Activated T-helper 17 cell treated with anti-CD3 and anti-CD28 coated beads, Interleukin-2, amount 50 U/mL, for 72 hours (primary cell): ENCODE measurements around the gene CNOT3. TPM values are rescaled to one million over a fixed set of nuclear protein-coding genes. Genes with fewer than 3 reads are reported as not detected.

Experiments used
- ATAC-seq: fragments of 150-1000 bp; cut with Tn5 transposase; replicated peaks from 2 replicates; pipeline ENCODE4 v1.10.0; 2021; ENCODE audit warnings: mild to moderate bottlenecking, moderate library complexity
- H3K27ac Mint-ChIP-seq: one replicate; pipeline ENCODE4 v1.8.0; 2022; ENCODE audit warnings: mixed read lengths
- H3K27me3 Mint-ChIP-seq: one replicate; pipeline ENCODE4 v1.8.0; 2022; ENCODE audit warnings: mixed read lengths
- H3K36me3 Mint-ChIP-seq: one replicate; pipeline ENCODE4 v1.8.0; 2022; ENCODE audit warnings: low read depth, mild to moderate bottlenecking, mixed read lengths
- H3K4me1 Mint-ChIP-seq: one replicate; pipeline ENCODE4 v1.8.0; 2022; ENCODE audit warnings: mixed read lengths
- H3K4me3 Mint-ChIP-seq: one replicate; pipeline ENCODE4 v1.8.0; 2022; ENCODE audit warnings: mild to moderate bottlenecking, mixed read lengths
- H3K9me3 Mint-ChIP-seq: one replicate; pipeline ENCODE4 v1.8.0; 2022; ENCODE audit warnings: mixed read lengths
- total RNA-seq, 2 donors: library from RNA; stranded (reverse); gene quantifications; one replicate each; pipeline ENCODE4 v1.2.3, GENCODE V29; 2022

The CNOT3 gene
- total RNA-seq, 2 donors from 2014 or later: 51.4 to 61.4 TPM

GRCh38 chr19:54107876-54108490 lies 29.6 kb upstream of the CNOT3 start:
- peaks cover 10% of the 10 kb centered on the region for H3K4me1 Mint-ChIP-seq
- H3K27ac Mint-ChIP-seq: no peak overlapping the region
- peaks cover 78% of the 10 kb centered on the region for H3K36me3 Mint-ChIP-seq
- no peak for ATAC-seq
- H3K9me3 Mint-ChIP-seq: no peaks in the 10 kb centered on the region
- no peaks in the 10 kb centered on the region for H3K27me3 Mint-ChIP-seq
- H3K4me3 Mint-ChIP-seq: no peak overlapping the region

DNA sequence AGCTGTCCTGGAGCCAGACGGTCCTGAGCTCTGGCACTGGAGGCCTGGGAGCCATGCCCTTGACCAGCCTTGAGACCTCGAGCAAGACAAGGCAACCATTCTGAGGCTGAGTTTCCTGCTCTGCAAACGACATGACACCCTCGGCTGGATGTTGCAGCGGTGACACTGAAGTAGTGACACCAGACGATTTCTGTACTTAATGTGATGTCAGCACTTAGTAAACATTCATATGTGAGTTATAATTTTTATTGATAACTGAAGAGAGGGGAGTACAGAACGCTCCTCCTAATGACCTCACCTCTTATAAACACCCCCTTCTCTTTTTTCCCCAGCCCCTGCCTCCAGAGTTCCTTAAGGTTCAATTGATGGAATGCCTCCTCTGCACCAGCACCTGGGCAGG lies 29.1 kb upstream of the CNOT3 start:
- Mint-ChIP-seq H3K27me3 (no peaks in the 10 kb centered on the region), H3K4me3 (no peak overlapping the region), H3K9me3 (no peaks in the 10 kb centered on the region), H3K27ac (no peak overlapping the region), H3K4me1 (peaks cover 10% of the 10 kb centered on the region), H3K36me3 (peaks cover 83% of the 10 kb centered on the region)
- no peak for ATAC-seq

DNA sequence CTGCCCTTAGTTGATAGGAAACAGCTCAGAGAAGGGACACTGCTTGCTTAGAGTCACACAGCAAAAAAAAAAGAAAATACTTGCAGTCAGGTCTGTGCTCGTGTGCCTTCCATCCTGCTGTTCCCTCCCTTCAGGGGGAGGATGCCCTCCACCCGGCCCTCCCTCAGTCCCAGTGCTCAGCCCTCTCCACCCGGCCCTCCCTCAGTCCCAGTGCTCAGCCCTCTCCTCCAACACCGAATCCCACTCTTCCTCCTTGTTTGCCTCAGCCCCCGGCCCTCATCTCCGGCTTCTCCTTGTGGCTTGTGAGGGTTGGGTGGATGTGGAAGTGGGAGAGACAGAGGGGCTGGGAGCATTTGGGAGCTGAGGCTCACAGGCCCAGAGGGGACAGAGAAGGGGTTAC lies 27.9 kb upstream of the CNOT3 start:
- peaks cover 10% of the 10 kb centered on the region for H3K4me1 Mint-ChIP-seq
- no peak for ATAC-seq
- H3K27me3 Mint-ChIP-seq: no peaks in the 10 kb centered on the region
- H3K27ac Mint-ChIP-seq: no peak overlapping the region
- H3K36me3 Mint-ChIP-seq: peaks cover 95% of the 10 kb centered on the region
- H3K4me3 Mint-ChIP-seq: no peak overlapping the region
- H3K9me3 Mint-ChIP-seq: no peaks in the 10 kb centered on the region

DNA sequence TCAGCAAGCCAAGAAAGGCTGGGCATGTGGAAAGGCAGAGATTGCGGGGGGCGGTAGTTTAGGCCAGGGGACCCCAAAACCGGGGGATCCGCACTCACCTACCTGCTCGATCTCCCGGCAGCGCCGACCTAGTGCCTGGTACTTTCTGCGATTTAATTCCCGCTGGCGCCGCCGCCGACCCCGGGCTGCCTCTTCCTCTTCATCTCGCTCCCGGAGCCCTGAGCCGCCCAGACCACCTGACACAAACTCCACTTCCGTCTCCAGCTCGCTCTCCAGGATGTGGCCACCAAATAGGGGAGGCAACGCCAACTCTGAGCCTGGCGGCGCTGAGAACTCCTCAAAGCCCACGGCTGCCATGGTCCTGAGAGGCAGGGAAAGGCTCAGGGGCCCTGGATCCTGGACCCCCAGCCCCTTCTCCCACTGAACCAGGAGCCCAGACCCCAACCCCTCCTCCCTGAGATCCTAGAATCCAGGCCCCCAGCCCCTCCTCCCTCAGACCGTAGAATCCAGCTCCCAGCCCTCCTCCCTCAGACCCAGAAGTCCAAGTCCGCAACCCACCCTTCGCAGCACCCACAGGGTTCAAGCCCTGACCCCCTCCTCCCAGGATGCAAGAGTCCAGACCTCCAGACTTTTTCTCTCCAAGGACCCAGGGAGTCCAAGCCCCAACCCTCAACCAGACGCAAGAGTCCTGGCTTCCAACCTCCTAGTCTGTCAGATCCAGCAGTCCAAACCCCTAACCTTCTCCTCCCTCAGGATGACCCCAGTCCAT lies 23.0 kb upstream of the CNOT3 start:
- H3K27ac Mint-ChIP-seq: peak overlapping the region; percentile 94
- ATAC-seq: peak; percentile 38
- H3K4me1 Mint-ChIP-seq: peaks cover 18% of the 10 kb centered on the region
- no peaks in the 10 kb centered on the region for H3K27me3 Mint-ChIP-seq
- H3K9me3 Mint-ChIP-seq: no peaks in the 10 kb centered on the region
- peaks cover 80% of the 10 kb centered on the region for H3K36me3 Mint-ChIP-seq
- peak overlapping the region; percentile 91 for H3K4me3 Mint-ChIP-seq

DNA sequence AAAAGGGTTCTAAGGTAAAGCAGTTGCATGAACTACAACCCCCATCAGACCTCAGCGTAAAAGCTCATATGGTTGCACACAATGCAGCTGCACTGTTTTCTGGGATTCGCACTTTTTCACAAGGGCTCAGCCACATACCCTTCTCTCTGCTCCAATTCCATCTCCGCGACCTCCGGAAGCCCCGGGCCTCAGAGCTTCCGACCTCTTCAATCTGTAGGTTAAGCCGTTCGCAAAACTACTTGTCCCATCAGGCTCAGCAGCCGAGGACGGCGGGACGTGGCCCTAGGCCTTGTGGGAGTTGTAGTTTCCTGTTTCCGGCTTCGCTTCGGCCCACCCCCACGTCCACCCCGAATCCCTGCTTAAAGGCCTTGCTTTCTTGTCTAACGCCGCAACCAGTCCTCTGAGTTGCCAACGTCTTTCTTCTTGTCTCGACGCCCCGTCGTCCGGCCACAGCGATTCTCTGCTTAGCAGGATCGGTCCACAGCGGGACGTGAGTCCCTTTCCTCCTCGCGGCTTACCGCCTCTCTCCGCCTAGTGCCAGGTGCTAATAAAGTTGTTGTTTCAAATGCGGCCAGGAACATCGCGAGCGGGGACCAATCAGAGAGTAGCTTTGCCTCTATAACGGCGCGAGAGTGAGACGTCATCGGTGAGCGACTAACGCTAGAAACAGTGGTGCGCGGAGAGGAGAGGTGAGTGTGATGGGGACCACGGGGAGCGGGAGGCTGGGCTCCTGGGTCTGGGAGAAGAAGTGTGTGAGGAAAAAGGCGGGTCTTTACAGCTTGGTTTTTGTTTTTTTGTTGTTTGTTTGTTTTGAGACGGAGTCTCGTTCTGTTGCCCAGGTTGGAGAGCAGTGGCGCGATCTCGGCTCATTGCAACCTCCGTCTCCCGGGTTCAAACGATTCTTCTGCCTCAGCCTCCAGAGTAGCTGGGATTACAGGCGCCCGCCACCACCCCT lies 22.2 kb upstream of the CNOT3 start, which contains the start of the genes PRPF31 and TFPT:
TSS of gene PRPF31 (plus strand) at position 646 of the 955 bp plus-strand sequence. CDS start 2,525 bp downstream, outside the sequence.
TSS of gene TFPT (minus strand) at position 549 of the 955 bp plus-strand sequence. CDS start at position 161, 388 bp downstream.
- H3K27me3 Mint-ChIP-seq: no peaks in the 10 kb centered on the region
- peak within 1 kb of the TSS; percentile 94 for H3K27ac Mint-ChIP-seq
- peak within 1 kb of the TSS; percentile 91 for H3K4me3 Mint-ChIP-seq
- H3K36me3 Mint-ChIP-seq: peaks cover 80% of the 10 kb centered on the region
- ATAC-seq: peak; percentile 96
- H3K4me1 Mint-ChIP-seq: peaks cover 18% of the 10 kb centered on the region
- no peaks in the 10 kb centered on the region for H3K9me3 Mint-ChIP-seq

DNA sequence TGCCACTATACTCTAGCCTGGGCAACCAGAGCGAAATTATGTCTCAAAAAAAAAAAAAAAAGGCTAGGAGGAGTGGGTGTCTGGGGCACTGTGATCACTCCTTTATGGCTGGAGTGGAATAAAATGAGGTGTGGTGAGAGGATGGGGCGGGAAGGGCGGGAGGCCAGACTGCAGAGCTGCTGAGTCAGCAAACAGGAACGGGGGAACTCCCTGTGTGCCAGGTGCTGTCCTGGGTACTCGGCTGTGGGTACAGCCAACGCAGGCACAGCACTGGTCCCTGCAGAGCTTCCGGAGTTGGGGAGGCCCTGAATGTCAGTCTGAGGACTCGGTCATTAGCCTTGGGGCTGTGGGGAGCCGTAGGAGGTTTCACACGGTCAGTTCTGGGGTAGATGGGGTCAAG lies 16.3 kb upstream of the CNOT3 start:
- H3K4me3 Mint-ChIP-seq: no peak overlapping the region
- H3K27ac Mint-ChIP-seq: no peak overlapping the region
- no peaks in the 10 kb centered on the region for H3K27me3 Mint-ChIP-seq
- peaks cover 84% of the 10 kb centered on the region for H3K36me3 Mint-ChIP-seq
- ATAC-seq: no peak
- peaks cover 8% of the 10 kb centered on the region for H3K4me1 Mint-ChIP-seq
- H3K9me3 Mint-ChIP-seq: no peaks in the 10 kb centered on the region

DNA sequence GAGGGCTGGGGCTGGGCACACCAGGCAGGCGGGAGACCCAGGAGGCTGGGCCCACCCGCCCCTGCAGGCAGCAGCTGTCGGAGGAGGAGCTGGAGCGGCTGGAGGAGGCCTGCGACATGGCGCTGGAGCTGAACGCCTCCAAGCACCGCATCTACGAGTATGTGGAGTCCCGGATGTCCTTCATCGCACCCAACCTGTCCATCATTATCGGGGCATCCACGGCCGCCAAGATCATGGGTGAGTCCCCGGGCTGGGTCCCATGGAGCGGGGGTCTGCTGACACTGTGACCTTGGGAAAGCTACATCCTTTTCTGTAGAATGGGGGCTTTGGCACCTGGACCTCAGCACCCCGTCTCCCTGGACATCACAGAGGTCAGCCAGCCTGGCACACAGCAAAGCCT lies 13.9 kb upstream of the CNOT3 start:
- no peaks in the 10 kb centered on the region for H3K27me3 Mint-ChIP-seq
- no peak overlapping the region for H3K4me3 Mint-ChIP-seq
- no peak for ATAC-seq
- no peak overlapping the region for H3K27ac Mint-ChIP-seq
- H3K36me3 Mint-ChIP-seq: peaks cover 95% of the 10 kb centered on the region
- no peaks in the 10 kb centered on the region for H3K9me3 Mint-ChIP-seq
- no peaks in the 10 kb centered on the region for H3K4me1 Mint-ChIP-seq

DNA sequence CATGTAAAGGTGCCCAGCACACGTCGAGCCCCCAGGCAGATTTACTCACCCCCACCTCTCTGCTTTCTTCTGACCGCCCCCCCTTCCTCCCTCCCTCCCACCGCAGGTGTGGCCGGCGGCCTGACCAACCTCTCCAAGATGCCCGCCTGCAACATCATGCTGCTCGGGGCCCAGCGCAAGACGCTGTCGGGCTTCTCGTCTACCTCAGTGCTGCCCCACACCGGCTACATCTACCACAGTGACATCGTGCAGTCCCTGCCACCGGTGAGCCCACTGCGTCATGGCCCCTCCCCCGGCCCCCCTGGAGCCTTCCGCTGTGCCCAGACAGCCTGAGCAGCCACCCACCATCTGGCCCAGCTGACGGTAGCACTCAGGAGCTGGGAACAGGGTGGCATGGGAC lies 13.2 kb upstream of the CNOT3 start:
- peaks cover 97% of the 10 kb centered on the region for H3K36me3 Mint-ChIP-seq
- no peaks in the 10 kb centered on the region for H3K27me3 Mint-ChIP-seq
- no peak overlapping the region for H3K27ac Mint-ChIP-seq
- H3K9me3 Mint-ChIP-seq: no peaks in the 10 kb centered on the region
- H3K4me3 Mint-ChIP-seq: no peak overlapping the region
- no peaks in the 10 kb centered on the region for H3K4me1 Mint-ChIP-seq
- ATAC-seq: no peak

GRCh38 chr19:54125713-54126112 lies 11.8 kb upstream of the CNOT3 start:
- Mint-ChIP-seq H3K4me1 (no peaks in the 10 kb centered on the region), H3K27me3 (no peaks in the 10 kb centered on the region), H3K27ac (no peak overlapping the region), H3K9me3 (no peaks in the 10 kb centered on the region), H3K4me3 (no peak overlapping the region), H3K36me3 (peaks cover 93% of the 10 kb centered on the region)
- ATAC-seq: no peak

- no peaks in the 10 kb centered on the region for H3K27me3 Mint-ChIP-seq
- H3K4me3 Mint-ChIP-seq: no peak overlapping the region
- peaks cover 84% of the 10 kb centered on the region for H3K36me3 Mint-ChIP-seq
- H3K27ac Mint-ChIP-seq: no peak overlapping the region
- no peak for ATAC-seq
- no peaks in the 10 kb centered on the region for H3K4me1 Mint-ChIP-seq
- H3K9me3 Mint-ChIP-seq: no peaks in the 10 kb centered on the region
These were observed 9.7 kb upstream of the CNOT3 start for GRCh38 chr19:54127688-54128440.

GRCh38 chr19:54128441-54128725 lies 9.2 kb upstream of the CNOT3 start:
- no peak overlapping the region for H3K27ac Mint-ChIP-seq
- no peaks in the 10 kb centered on the region for H3K9me3 Mint-ChIP-seq
- no peaks in the 10 kb centered on the region for H3K27me3 Mint-ChIP-seq
- H3K4me1 Mint-ChIP-seq: no peaks in the 10 kb centered on the region
- no peak overlapping the region for H3K4me3 Mint-ChIP-seq
- no peak for ATAC-seq
- peaks cover 79% of the 10 kb centered on the region for H3K36me3 Mint-ChIP-seq

DNA sequence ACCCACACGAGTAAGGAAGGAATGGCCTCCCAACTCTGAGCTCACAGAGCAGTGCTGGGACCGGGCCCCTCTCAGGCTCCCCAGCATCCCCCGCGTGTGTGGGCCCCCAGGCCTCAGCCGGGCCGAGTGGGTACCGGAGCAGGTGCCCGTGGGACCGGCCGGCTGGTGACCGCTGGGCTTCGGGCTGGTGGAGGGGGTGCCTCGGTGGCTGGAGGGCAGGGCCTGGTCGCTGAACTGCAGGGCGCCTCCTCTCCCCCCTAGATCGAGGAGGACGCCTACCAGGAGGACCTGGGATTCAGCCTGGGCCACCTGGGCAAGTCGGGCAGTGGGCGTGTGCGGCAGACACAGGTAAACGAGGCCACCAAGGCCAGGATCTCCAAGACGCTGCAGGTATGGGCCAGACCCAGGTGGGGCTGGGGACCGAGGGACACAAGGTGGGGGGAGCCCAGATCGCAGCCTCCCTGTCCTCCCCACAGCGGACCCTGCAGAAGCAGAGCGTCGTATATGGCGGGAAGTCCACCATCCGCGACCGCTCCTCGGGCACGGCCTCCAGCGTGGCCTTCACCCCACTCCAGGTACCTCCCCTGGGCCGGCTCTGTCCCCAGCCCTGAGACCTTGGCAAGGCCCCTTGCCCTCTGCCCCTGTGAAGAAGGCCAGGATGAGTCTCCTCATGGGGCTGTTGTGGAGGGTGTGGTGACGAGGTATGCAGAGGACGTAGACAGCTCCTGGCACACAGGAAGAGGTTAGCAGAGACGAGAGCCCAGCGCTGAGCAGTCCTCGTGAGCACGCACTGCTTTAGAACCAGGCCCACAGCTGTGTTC lies 8.6 kb upstream of the CNOT3 start:
- Mint-ChIP-seq H3K36me3 (peaks cover 73% of the 10 kb centered on the region), H3K4me1 (no peaks in the 10 kb centered on the region), H3K9me3 (no peaks in the 10 kb centered on the region), H3K27me3 (no peaks in the 10 kb centered on the region), H3K27ac (no peak overlapping the region), H3K4me3 (no peak overlapping the region)
- ATAC-seq: no peak

- H3K36me3 Mint-ChIP-seq: peaks cover 67% of the 10 kb centered on the region
- no peaks in the 10 kb centered on the region for H3K27me3 Mint-ChIP-seq
- H3K4me1 Mint-ChIP-seq: no peaks in the 10 kb centered on the region
- H3K4me3 Mint-ChIP-seq: no peak overlapping the region
- H3K9me3 Mint-ChIP-seq: no peaks in the 10 kb centered on the region
- ATAC-seq: no peak
- no peak overlapping the region for H3K27ac Mint-ChIP-seq
These were observed 8.0 kb upstream of the CNOT3 start for GRCh38 chr19:54129617-54129996.
